C4-2B (cell line): ENCODE data around the gene EFEMP2.

Experiments used
- ZFX ChIP-seq: fragments of 450-650 bp; IDR thresholded peaks from 2 replicates; pipeline ENCODE4 v1.6.1; 2017
- TF ChIP-seq, protein P1 (sequence below): fragments of 450-650 bp; conservative IDR thresholded peaks from 2 replicates; pipeline ENCODE4 v1.5.1; 2017; ENCODE audit warnings: mild to moderate bottlenecking

DNA sequence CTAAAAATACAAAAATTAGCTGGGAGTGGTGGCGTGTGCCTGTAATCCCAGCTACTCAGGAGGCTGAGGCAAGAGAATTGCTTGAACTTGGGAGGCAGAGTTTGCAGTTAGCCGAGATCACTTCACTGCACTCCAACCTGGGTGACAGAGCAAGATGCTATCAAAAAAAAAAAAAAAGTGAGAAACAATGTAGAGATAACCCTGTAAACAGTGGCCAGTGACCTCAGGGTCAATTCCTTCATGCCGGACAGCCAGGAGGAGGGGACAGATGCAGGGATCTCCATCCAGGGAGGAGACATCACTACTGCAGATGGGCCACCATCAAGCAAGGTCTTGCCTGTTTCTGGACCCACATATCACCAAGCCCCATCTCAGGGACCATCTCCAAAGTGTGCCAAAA lies 24.9 kb downstream of the EFEMP2 start:
- TF ChIP-seq, protein P1, sequence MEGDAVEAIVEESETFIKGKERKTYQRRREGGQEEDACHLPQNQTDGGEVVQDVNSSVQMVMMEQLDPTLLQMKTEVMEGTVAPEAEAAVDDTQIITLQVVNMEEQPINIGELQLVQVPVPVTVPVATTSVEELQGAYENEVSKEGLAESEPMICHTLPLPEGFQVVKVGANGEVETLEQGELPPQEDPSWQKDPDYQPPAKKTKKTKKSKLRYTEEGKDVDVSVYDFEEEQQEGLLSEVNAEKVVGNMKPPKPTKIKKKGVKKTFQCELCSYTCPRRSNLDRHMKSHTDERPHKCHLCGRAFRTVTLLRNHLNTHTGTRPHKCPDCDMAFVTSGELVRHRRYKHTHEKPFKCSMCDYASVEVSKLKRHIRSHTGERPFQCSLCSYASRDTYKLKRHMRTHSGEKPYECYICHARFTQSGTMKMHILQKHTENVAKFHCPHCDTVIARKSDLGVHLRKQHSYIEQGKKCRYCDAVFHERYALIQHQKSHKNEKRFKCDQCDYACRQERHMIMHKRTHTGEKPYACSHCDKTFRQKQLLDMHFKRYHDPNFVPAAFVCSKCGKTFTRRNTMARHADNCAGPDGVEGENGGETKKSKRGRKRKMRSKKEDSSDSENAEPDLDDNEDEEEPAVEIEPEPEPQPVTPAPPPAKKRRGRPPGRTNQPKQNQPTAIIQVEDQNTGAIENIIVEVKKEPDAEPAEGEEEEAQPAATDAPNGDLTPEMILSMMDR: no peak
- TF ChIP-seq ZFX: no peak
